Stimulated activated CD8-positive, alpha-beta memory T cell treated with anti-CD3 and anti-CD28 coated beads, Interleukin-12 subunit alpha, Interleukin-12 subunit beta, amount 100 ng/mL, for 24 hours (primary cell): ENCODE data around the gene RB1.

ENCODE experiments used
- DNase-seq: peaks from one replicate; pipeline ENCODE4 v3.0.0-alpha.2; 2020; ENCODE audit errors: extremely low read depth

RB1 gene

DNA sequence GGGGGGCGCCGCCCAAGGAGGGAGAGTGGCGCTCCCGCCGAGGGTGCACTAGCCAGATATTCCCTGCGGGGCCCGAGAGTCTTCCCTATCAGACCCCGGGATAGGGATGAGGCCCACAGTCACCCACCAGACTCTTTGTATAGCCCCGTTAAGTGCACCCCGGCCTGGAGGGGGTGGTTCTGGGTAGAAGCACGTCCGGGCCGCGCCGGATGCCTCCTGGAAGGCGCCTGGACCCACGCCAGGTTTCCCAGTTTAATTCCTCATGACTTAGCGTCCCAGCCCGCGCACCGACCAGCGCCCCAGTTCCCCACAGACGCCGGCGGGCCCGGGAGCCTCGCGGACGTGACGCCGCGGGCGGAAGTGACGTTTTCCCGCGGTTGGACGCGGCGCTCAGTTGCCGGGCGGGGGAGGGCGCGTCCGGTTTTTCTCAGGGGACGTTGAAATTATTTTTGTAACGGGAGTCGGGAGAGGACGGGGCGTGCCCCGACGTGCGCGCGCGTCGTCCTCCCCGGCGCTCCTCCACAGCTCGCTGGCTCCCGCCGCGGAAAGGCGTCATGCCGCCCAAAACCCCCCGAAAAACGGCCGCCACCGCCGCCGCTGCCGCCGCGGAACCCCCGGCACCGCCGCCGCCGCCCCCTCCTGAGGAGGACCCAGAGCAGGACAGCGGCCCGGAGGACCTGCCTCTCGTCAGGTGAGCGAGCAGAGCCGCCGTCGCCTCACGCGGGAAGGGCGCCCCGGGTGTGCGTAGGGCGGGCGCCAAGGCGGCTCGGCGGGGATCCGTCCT is at the start of gene RB1:
TSS of gene RB1 (plus strand) at position 393 of the 784 bp plus-strand sequence. CDS start at position 555, 162 bp downstream.
- peak; percentile 81 for DNase-seq

DNA sequence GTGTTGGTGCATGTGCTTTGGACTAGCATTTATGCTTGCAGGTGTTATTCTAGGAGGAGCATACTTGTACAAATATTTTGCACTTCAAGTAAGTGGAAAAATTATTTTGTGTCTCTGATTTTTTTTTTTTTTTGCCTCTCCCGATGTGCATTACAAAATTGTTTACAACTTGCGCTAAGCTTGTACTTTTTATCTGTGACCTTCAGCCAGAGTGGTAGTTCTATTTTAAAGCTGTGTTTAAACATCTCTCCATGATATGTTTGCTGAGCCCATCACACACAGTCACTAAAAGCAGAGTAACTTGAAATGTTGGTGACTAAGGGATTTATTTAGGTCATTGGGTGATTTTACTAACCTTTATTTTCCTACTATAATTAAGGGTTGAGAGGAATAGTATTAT is 49.7 kb upstream of the RB1 start:
- DNase-seq: no peak

DNA sequence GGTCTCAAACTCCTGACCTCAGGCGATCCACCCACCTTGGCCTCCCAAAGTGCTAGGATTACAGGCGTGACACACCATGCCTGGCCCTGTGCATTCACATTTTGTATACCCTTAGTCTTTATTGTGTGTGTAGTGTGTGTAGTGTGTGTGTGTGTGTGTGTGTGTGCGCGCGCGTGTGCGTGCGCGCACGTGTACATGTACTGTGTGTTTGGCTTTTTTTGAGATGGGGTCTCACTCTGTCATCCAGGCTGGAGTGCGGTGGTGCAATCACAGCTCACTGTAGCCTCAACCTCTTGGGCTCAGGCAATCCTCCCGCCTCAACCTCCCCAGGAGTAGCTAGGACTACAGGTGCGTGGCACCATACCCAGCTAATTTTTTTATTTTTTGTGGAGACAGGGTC is 48.5 kb upstream of the RB1 start:
- DNase-seq: no peak

DNA sequence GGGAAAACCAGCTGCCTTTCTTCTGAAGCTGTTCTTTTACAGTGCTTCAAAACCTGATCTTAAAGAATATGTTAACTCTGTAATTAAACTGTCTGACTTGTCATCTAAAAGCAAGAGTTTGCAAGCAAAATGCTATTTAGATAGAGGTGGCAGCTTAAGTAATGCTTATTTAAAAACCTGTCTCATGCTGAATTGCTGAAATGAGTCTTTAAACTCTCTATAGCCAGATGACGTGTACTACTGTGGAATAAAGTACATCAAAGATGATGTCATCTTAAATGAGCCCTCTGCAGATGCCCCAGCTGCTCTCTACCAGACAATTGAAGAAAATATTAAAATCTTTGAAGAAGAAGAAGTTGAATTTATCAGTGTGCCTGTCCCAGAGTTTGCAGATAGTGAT is 47.6 kb upstream of the RB1 start:
- DNase-seq: no peak

DNA sequence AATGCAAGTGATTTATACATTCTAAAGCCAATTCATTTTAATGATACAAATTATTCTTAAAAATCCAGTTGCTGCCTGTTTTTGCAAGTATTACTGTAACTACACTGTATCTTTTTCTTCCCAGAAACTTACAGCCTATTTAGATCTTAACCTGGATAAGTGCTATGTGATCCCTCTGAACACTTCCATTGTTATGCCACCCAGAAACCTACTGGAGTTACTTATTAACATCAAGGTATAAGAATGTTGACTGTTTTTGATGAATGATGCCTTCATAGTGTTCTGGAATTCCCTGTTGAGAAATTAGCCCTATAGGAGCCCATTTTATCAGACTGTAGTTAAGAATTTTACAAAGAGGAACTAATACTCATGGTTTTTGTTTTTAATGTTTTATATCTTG is 45.5 kb upstream of the RB1 start:
- no peak for DNase-seq

DNA sequence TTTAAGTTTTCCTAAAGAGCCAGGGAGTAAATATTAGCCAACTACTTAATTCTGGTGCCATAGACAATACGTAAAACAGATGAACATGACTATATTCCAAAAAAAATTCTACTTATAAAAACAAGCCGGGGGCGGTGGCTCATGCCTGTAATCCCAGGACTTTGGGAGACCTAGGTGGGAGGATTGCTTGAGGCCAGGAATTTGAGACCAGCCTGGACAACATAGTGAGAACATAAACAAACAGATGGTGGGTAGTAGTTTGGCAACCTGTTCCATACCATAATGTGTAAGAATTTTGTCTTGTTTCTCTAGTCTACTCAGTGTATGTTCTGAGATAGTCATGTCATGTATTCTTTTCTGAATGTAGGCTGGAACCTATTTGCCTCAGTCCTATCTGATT is 45.1 kb upstream of the RB1 start:
- DNase-seq: no peak

DNA sequence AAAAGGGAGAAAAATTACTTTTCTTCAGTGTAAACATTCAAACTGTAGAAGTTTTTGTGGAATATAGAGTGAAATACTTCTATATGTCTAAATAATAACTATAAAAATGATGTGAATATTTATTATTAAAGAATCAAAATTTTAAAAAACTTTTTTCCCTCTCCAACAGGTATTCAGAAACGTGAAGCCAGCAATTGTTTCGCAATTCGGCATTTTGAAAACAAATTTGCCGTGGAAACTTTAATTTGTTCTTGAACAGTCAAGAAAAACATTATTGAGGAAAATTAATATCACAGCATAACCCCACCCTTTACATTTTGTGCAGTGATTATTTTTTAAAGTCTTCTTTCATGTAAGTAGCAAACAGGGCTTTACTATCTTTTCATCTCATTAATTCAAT is 42.6 kb upstream of the RB1 start:
- DNase-seq: no peak

DNA sequence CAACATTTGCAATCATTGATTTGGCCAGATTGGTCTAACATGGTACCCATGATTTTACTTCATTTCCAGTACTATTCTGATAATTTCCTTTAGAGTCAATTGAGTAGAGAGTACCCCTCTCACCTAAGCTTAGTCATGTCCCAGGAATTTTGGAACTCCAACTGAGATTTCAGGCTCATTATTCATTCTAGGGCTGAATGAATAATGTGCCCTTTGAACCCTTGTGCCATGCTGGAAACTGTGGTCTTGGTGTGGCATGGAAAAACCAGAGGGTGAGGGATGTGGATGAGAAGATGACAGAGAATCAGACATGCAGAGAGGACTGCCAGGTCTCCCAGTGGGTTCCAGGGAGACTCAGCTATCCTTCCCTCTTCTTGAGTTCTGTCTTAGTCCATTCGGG is 40.4 kb upstream of the RB1 start:
- no peak for DNase-seq

DNA sequence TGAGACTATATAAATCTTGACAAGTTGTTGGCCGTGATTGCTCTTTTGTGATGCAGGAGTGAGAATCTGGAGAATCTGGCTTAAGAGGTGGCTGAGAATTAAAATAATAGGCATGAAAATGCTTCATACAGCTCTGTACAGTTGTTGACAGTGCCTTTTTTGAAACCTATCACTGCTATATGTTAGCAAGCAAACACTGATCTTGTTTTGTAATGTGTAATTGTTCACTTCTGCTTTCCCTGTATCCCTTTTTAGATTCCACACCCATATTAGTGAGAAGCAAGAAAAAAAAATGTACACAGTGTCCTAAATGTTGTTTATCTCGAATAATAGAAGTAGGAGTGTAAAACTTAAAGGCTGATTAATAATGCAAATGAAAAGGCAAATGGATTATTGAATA is 39.5 kb upstream of the RB1 start:
- no peak for DNase-seq

DNA sequence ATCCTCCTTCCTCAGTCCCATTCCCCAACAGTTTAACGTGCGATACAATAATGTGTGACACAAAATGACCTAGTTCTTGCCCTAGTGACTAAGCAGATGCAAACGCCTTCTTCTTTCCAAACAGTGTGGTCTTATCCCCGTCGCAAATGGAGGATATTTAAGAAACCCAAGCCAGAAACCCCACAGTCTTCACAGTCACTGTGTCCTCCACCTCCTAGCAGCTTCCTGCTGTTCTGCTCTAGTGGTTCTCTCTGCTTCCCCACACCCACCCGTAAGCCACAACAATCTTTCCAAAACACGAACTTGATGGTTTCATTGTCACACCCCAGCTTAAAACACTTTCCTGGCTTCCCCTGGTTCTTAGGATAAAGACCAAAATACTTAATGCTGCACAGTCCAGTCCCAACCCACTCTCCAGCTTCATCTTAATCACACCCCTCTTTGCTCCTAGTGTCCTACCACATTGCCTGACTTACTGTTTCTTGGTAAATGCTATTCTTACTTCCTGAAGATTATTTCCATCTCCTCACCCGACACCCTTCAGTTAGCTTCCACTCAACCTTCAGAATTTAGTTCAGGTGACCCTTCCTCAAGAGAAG is 38.2 kb upstream of the RB1 start:
- no peak for DNase-seq

DNA sequence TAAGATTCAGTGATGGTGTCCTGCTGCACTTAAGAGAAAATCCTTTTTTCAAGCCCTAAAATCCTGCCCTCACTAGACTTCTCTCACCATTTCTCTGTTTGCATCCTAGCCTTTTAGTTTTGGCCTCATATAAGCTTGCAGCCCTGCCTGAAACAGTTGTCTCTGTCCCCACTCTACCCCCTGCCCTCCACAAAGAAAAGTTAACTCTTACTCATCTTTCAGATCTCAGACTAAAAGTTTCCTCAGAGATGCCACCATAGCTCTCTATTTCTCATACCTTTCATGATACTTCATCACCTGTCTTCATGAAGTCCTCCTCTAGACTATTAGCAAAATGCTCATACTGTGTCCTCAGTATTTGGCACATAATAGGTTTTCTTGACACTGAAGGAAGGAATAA is 37.4 kb upstream of the RB1 start:
- no peak for DNase-seq

DNA sequence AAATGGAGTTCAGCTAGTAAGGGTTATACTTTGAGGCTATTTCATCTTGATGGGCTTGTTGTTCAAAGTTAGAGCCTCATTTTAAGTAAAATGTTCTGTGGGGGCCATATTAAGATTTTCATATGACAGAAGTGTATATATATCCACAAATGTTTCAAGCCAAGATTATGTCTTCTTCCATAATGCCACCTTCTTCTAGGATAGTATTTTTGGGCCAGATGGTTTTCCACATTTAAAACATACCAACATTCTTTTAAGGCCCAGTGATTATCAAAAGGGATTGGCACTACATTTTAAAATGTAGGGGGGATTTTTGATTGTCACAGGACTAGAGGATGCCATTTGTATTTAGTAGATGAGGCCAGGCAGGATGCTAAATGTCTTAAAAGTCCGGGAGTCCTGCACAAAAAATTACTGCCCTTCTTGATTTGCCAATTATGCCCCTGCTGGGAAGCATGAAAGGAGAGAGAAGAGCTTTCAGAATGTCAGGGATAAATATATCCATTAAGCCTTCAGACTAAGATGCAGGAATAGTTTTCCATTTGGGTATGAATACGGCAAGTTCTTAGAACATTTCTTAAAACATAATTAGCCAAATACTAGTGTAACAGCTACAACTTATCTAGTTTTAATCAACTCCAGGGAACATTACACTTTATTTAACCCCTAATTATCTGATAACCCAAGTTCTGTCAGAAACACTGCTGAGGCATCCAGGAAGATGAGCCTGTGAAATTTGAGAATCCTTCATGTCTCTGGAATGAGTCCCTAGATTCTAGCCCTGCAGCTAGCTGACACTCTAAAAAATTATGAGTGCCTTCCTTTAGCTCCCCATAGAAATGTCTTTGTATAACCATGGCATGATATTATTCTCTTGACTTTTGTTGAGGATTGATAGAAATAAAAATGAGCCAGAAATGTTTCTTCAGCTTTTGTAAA is 36.6 kb upstream of the RB1 start:
- no peak for DNase-seq

DNA sequence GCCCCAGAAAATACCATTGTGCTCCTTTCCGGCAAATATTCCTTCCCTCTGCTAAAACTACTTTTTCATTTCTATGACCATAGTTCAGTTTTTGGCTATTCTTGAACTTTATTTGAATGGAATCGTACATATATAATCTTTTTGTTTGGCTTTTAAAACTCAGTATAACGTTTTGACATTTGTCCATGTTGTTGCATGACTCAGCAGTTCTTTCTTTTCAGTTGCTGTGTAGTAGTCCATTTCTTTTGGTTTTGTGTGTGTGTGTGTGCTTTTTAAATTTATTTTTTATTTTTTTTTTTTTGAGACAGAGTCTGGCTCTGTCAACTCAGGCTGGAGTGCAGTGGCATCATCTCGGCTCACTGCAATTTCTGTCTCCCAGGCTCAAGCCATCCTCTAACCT is 35.5 kb upstream of the RB1 start:
- no peak for DNase-seq

DNA sequence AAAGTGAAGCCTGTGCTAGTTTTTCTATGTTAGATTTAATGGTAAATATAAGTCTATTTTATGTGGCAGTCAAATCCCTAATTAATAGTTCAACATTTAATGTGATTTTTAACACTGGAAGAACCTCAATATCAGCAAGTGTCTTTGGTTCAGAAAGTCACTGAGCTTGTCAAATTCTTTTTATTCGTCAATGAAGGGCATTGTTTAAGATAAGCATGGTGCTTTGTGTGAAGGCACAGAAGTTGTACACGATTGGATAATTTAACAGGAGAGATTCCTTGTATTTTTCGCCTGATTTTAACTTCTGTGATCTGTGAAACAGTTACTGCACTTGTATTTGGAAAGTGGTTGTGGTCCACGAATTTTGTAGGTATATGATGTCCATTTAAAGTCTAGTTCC is 30.2 kb upstream of the RB1 start:
- no peak for DNase-seq

DNA sequence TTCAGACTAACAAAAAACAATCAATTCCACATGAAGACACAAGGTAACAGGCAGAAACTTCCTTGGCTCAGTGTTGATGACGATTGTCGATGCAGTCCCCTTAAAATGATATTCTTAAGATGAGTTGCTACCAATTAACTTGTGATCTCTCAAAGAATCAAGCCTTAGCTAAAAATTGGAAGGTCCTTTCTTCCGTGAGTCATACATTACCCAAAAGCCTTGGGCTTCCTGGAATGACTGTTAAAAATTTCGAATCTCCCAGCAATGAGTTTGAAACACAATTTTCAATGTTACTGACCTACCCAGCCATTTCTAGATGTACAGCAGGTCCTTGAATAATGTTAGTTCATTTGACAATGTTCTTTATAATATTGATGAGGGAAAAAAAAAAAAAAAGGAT is 28.0 kb upstream of the RB1 start:
- no peak for DNase-seq

DNA sequence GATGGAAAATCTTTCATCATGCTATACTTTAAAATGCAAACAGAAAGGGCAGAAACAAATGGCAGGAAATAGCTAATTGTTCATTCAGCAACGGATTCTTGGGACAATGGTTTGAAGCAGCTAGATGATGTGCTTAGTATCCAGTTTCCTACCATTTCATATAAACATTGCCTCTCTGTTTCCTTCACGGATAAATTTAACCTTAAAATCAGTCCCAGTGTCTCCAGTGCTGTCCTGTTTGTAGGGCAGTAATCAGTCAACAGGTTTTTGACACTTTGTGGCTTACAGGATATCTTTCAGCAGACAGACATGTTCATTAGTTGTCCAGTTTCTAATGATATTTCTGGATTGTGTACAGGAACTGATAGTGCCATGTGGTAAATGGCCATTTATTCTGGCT is 24.7 kb upstream of the RB1 start:
- no peak for DNase-seq

DNA sequence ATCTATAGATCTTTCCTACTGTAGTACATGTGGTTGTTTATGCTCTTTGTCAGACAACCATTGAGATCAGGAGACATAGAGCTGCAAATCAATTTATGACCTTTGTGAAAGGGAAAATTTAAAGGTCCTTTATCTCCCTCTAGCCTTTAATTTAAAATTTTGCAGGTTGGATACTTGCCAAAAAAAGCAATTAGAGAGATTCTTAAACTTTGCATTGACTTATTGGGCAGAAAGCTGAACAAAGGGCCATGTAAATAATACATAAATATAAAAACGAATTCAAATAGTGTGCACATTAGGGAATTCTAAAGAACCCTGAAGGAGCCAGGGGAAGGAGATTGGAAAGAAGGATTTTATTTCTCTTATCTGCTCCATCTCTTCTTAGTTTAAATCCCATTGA is 22.0 kb upstream of the RB1 start:
- no peak for DNase-seq

DNA sequence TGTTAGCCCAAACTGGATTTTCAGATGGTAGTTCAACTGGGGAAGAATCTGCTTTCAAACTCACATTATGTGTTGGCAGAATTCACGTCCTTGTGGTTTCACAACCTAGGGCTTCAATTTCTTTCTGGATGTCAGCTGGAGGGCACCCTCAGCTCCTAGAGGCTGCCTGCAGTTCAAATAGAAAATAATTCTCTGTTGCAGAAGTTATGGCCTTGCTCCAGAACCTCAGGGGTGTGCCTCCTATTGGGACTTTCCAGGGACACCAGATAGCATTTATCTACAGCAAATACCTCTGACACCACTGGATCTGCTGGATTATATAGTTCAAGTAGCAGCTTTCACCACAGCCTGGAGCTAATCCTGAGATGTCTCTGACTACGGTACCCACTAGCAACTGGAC is 11.8 kb upstream of the RB1 start:
- no peak for DNase-seq

DNA sequence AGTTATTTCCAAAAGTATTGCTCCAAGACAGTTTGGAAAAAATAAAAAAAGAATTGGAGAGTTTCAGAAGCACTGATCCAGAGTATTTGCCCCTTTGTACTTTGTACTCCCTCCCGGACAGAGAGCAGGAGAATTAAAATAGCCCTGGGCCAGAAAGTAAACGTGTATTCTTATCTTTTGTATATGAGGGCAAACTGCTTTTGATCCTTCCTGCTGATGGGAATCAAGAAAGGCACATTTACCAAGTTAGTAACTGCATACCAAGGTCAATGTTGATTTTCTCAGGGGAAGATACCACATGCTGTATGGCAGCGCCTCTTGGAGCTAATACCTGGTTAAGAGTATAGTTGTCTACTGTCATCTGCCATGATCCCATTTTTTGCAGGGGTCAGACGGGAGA is 10.9 kb upstream of the RB1 start:
- no peak for DNase-seq

DNA sequence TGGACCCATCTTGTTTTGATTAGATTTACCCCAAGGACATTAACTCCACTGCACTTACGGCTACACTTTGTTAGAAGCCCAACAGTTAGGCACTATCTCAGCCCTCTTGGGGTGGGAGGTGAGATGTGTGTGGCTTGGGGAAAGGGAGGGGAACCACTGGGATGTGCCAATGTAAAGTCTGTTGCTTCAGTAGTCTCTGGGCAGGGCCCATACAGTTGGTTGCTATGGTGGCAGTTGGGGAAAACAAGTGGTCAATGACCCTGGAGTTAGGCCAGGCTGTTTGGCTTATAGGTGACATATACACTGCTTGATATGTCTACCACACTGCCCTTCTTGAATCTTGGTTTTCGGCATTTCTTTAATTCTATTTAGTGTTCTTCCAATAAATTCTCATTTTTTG is 8.9 kb upstream of the RB1 start:
- DNase-seq: no peak

DNA sequence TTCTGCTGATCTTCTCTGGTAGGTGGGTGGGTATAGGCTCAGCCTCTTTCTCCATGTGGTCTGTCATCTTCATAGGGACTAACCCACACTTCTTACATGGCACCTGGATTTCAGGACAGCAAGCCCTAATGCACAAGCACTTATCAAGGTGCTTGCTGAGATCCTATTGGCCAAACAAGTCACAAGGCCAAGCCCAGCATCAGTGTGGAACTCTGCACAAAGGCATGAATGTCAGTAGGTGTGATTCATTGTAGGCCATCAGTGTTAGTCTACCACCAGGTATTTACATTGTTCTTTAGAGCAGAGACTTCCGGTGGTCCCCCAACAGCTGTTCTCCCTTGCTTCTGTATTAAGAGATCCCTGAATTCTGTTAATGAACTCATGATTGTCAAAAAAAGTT is 8.3 kb upstream of the RB1 start:
- no peak for DNase-seq

DNA sequence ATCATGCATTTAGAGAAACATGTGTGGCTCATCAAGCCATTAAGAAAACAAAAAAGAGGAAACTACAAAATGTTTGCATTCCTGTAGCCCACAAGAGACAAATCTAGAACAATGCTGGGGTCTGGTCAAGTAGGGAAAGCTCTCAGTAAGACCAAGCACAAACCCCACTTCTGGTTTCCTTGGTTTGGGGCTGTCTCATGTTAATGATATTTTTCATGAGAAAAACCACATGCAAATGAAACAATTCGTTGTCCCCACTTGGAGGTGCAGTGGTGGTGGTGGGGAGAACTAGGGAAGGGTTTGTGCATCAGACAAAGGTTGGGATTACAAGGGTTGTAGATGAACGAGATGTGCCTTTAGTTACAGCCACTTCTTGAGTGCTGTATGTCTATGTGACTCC is 7.0 kb upstream of the RB1 start:
- no peak for DNase-seq
